Vagina (tissue), 2 donors: ENCODE results near the gene LMOD1.

Source experiments
- POLR2A ChIP-seq, 2 donors: fragments of 450-650 bp; IDR thresholded peaks; one replicate each; pipeline ENCODE4 v1.6.1; 2017; ENCODE audit warnings: antibody characterized with exemption in 2 of 2, mild to moderate bottlenecking in 2 of 2, moderate library complexity in 2 of 2
- TF ChIP-seq, protein P1 (sequence below), 3 experiments: fragments of 450-650 bp in 2 of 3; fragments of 200-600 bp in 1 of 3; sonication (generic) in 1 of 3; IDR thresholded peaks; one replicate each; pipeline ENCODE4 v1.5.1; 2017 to 2019; ENCODE audit warnings: antibody characterized with exemption in 3 of 3, mild to moderate bottlenecking in 2 of 3, moderate library complexity in 2 of 3

DNA sequence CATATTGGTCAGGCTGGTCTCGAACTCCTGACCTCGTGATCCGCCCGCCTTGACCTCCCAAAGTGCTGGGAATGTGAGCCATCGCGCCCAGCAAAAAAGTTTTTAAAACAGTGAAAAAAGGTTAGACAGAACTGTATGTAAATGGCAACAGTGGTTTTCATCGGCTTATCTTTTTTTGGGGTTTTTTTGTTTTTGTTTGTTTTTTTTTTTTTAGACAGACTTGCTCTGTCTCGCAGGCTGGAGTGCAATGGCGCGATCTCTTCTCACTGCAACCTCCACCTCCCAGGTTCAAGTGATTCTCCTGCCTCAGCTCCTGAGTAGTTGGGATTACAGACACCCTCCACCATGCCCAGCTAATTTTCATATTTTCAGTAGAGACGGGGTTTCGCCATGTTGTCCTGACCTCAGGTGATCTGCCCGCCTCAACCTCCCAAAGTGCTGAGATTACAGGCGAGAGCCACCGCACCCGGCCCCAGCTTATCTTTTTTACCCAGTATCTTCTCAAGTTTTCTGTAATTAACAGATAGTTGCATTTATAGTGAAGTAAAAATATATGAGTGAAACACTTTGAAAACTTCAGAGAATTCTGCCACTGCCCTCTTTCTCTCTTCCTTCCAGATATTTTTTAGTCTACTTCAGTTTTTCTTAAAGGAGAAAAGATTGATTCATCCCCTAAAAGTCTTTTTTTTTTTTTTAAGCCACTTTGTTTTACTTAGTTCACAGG, 22.0 kb upstream of the LMOD1 start:
- TF ChIP-seq, protein P1, sequence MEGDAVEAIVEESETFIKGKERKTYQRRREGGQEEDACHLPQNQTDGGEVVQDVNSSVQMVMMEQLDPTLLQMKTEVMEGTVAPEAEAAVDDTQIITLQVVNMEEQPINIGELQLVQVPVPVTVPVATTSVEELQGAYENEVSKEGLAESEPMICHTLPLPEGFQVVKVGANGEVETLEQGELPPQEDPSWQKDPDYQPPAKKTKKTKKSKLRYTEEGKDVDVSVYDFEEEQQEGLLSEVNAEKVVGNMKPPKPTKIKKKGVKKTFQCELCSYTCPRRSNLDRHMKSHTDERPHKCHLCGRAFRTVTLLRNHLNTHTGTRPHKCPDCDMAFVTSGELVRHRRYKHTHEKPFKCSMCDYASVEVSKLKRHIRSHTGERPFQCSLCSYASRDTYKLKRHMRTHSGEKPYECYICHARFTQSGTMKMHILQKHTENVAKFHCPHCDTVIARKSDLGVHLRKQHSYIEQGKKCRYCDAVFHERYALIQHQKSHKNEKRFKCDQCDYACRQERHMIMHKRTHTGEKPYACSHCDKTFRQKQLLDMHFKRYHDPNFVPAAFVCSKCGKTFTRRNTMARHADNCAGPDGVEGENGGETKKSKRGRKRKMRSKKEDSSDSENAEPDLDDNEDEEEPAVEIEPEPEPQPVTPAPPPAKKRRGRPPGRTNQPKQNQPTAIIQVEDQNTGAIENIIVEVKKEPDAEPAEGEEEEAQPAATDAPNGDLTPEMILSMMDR (IDR thresholded peaks at IDR 0.05), result no peak
- no peak for TF ChIP-seq POLR2A (IDR thresholded peaks at IDR 0.05)
